ENCODE measurements around the gene FADS1. TPM values are rescaled to one million over a fixed set of nuclear protein-coding genes. Genes with fewer than 3 reads are reported as not detected.

The FADS1 gene
- total and polyA plus RNA-seq, 2 of the 13 experiments (the other 11 are each of a cell fraction or from before 2014, with no cell fraction given): 91.8 to 108 TPM

DNA sequence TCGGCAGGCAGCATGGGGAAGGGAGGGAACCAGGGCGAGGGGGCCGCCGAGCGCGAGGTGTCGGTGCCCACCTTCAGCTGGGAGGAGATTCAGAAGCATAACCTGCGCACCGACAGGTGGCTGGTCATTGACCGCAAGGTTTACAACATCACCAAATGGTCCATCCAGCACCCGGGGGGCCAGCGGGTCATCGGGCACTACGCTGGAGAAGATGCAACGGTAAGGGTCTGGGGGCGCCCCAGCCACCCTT lies 11.5 kb upstream of the FADS1 start:
- FAIRE-seq: no peak
- Histone ChIP-seq H2AFZ (ENCODE audit: low read length) (no peak overlapping the region), H3K4me3 (replicated peaks in 1 of 3; ENCODE audit: insufficient read depth in 1 of 3, low read depth in 2 of 3, low read length in 3 of 3) (peak overlapping the region; percentile 62 to 91 (median 82)), H3K27me3 (ENCODE audit: control insufficient read depth in 1 of 2, insufficient read depth in 2 of 2, low read length in 2 of 2) (no peaks in the 10 kb centered on the region), H3K9me3 (ENCODE audit: low read length) (no peaks in the 10 kb centered on the region), H3K27ac (ENCODE audit: extremely low read length, insufficient read depth, low read length) (peak overlapping the region; percentile 74), H3K4me2 (ENCODE audit: low read depth, low read length) (peak overlapping the region; percentile 86), H4K20me1 (ENCODE audit: insufficient read depth, low read length) (no peaks in the 10 kb centered on the region), H3K79me2 (ENCODE audit: insufficient read depth, low read length) (peaks cover 33% of the 10 kb centered on the region), H3K36me3 (replicated peaks in 1 of 2; ENCODE audit: control insufficient read depth in 1 of 2, insufficient read depth in 2 of 2, low read length in 2 of 2) (no peaks in the 10 kb centered on the region), H3K4me1 (ENCODE audit: insufficient read depth, low read length) (peaks cover 41% of the 10 kb centered on the region), H3K9ac (ENCODE audit: insufficient read depth, low read depth, low read length) (peak overlapping the region; percentile 78)
- 0% methylated on average over 2 of the region's 16 CpGs for WGBS (ENCODE audit: low lambda C conversion rate)
- intact Hi-C loops (cut with micrococcal nuclease; ENCODE audit: unreplicated experiment): no loop called here
- in situ Hi-C loops (cut with HindIII; ENCODE audit: extremely low pct_ligation_motif_present, low pct_unique_long_range_greater_than_20kb): no loop called here
- ChIA-PET POLR2A (interaction anchor here (1.2 to 2.8 kb wide), 3 partner anchors 12 to 72 kb away, joined by 4 to 49 read pairs (median 6); partner anchors contain the start of genes FADS1, FEN1 and TMEM258), CTCF (ENCODE audit: low intra/inter-chr PET ratio, low total read pairs) (interaction anchor here (1.8 kb wide), 1 partner anchor 31 kb away, joined by 7 read pairs; no protein-coding TSS in a partner anchor)
- no TSS peak for BruUV-seq (replicated peaks)
- ATAC-seq: peak; percentile 12; the same call in 2 of the 3 replicates
- no peak for DNase-seq (ENCODE audit: low spot score)
- TF ChIP-seq ZBTB10 (CRISPR knock-in tag; IDR thresholded peaks at IDR 0.05; ENCODE audit: borderline replicate concordance): no peak
- TF ChIP-seq CHD2 (IDR thresholded peaks at IDR 0.05; ENCODE audit: low read depth, low read length): no peak
- TF ChIP-seq HMG20B (CRISPR knock-in tag; conservative IDR thresholded peaks at IDR 0.05): no peak
- TF ChIP-seq GATAD1 (CRISPR knock-in tag; IDR thresholded peaks at IDR 0.05): no peak
- TF ChIP-seq MAFF (IDR thresholded peaks at IDR 0.05; ENCODE audit: low read depth, low read length): no peak
- no peak for TF ChIP-seq ZNF276 (CRISPR knock-in tag; IDR thresholded peaks at IDR 0.05; ENCODE audit: low read depth)
- TF ChIP-seq MLLT10 (CRISPR knock-in tag; IDR thresholded peaks at IDR 0.05): no peak
- TF ChIP-seq, protein P1, sequence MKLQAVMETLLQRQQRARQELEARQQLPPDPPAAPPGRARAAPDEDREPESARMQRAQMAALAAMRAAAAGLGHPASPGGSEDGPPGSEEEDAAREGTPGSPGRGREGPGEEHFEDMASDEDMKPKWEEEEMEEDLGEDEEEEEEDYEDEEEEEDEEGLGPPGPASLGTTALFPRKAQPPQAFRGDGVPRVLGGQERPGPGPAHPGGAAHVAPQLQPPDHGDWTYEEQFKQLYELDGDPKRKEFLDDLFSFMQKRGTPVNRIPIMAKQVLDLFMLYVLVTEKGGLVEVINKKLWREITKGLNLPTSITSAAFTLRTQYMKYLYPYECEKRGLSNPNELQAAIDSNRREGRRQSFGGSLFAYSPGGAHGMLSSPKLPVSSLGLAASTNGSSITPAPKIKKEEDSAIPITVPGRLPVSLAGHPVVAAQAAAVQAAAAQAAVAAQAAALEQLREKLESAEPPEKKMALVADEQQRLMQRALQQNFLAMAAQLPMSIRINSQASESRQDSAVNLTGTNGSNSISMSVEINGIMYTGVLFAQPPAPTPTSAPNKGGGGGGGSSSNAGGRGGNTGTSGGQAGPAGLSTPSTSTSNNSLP (IDR thresholded peaks at IDR 0.05; ENCODE audit: low read depth, low read length): no peak
- TF ChIP-seq ZNF720 (CRISPR knock-in tag; IDR thresholded peaks at IDR 0.05): no peak
- TF ChIP-seq EZH2 (conservative IDR thresholded peaks at IDR 0.05; ENCODE audit: low read depth, low read length): no peak
- TF ChIP-seq, protein P2, sequence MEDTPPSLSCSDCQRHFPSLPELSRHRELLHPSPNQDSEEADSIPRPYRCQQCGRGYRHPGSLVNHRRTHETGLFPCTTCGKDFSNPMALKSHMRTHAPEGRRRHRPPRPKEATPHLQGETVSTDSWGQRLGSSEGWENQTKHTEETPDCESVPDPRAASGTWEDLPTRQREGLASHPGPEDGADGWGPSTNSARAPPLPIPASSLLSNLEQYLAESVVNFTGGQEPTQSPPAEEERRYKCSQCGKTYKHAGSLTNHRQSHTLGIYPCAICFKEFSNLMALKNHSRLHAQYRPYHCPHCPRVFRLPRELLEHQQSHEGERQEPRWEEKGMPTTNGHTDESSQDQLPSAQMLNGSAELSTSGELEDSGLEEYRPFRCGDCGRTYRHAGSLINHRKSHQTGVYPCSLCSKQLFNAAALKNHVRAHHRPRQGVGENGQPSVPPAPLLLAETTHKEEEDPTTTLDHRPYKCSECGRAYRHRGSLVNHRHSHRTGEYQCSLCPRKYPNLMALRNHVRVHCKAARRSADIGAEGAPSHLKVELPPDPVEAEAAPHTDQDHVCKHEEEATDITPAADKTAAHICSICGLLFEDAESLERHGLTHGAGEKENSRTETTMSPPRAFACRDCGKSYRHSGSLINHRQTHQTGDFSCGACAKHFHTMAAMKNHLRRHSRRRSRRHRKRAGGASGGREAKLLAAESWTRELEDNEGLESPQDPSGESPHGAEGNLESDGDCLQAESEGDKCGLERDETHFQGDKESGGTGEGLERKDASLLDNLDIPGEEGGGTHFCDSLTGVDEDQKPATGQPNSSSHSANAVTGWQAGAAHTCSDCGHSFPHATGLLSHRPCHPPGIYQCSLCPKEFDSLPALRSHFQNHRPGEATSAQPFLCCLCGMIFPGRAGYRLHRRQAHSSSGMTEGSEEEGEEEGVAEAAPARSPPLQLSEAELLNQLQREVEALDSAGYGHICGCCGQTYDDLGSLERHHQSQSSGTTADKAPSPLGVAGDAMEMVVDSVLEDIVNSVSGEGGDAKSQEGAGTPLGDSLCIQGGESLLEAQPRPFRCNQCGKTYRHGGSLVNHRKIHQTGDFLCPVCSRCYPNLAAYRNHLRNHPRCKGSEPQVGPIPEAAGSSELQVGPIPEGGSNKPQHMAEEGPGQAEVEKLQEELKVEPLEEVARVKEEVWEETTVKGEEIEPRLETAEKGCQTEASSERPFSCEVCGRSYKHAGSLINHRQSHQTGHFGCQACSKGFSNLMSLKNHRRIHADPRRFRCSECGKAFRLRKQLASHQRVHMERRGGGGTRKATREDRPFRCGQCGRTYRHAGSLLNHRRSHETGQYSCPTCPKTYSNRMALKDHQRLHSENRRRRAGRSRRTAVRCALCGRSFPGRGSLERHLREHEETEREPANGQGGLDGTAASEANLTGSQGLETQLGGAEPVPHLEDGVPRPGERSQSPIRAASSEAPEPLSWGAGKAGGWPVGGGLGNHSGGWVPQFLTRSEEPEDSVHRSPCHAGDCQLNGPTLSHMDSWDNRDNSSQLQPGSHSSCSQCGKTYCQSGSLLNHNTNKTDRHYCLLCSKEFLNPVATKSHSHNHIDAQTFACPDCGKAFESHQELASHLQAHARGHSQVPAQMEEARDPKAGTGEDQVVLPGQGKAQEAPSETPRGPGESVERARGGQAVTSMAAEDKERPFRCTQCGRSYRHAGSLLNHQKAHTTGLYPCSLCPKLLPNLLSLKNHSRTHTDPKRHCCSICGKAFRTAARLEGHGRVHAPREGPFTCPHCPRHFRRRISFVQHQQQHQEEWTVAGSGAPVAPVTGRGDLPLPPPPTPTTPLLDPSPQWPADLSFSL (CRISPR knock-in tag; IDR thresholded peaks at IDR 0.05): no peak
- TF ChIP-seq, protein P3, sequence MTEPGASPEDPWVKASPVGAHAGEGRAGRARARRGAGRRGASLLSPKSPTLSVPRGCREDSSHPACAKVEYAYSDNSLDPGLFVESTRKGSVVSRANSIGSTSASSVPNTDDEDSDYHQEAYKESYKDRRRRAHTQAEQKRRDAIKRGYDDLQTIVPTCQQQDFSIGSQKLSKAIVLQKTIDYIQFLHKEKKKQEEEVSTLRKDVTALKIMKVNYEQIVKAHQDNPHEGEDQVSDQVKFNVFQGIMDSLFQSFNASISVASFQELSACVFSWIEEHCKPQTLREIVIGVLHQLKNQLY (CRISPR knock-in tag; IDR thresholded peaks at IDR 0.05): no peak

All from HepG2 (cell line).